Aorta (tissue), 5 donors: ENCODE data around the gene NRSN2. TPM values are rescaled to one million over a fixed set of nuclear protein-coding genes. Genes with fewer than 3 reads are reported as not detected.

Source experiments
- ATAC-seq: fragments of 200-7000 bp; cut with Tn5 transposase; one replicate; pipeline ENCODE4 v1.9.1; 2022; ENCODE audit warnings: moderate library complexity; ENCODE audit not compliant: low FRiP score
- DNase-seq, 2 donors: peaks; one replicate each; pipeline ENCODE4 v3.0.0-alpha.2; 2020
- H3K27ac ChIP-seq, 2 donors: one replicate each; pipeline ENCODE4 v1.5.1; 2013; ENCODE audit warnings: low read length in 2 of 2, mild to moderate bottlenecking in 2 of 2, moderate library complexity in 2 of 2, control low read depth in 1 of 2, inconsistent platforms in 1 of 2, low read depth in 1 of 2
- H3K27me3 ChIP-seq, 2 donors: one replicate each; pipeline ENCODE4 v1.6.1; 2013; ENCODE audit warnings: control low read depth in 1 of 2, low read length in 1 of 2, mild to moderate bottlenecking in 1 of 2, moderate library complexity in 1 of 2; ENCODE audit not compliant: insufficient read depth in 2 of 2, control insufficient read depth in 1 of 2
- H3K36me3 ChIP-seq, 2 donors: one replicate each; pipeline ENCODE4 v1.6.1; 2013; ENCODE audit warnings: control low read depth in 1 of 2, low read length in 1 of 2, mild to moderate bottlenecking in 1 of 2; ENCODE audit not compliant: insufficient read depth in 2 of 2, control insufficient read depth in 1 of 2
- H3K4me1 ChIP-seq, 2 donors: one replicate each; pipeline ENCODE4 v1.6.1; 2013; ENCODE audit warnings: low read length in 2 of 2, control low read depth in 1 of 2, mild to moderate bottlenecking in 1 of 2, moderate library complexity in 1 of 2; ENCODE audit not compliant: insufficient read depth in 2 of 2, control insufficient read depth in 1 of 2
- H3K4me3 ChIP-seq, 2 donors: one replicate each; pipeline ENCODE4 v1.5.1; 2013; ENCODE audit warnings: low read length in 2 of 2, control low read depth in 1 of 2, mild to moderate bottlenecking in 1 of 2
- H3K9me3 ChIP-seq: one replicate; pipeline ENCODE4 v1.6.1; 2013; ENCODE audit warnings: mild to moderate bottlenecking, low read length; ENCODE audit not compliant: control insufficient read depth
- WGBS, 2 donors: extraction: QIAGEN DNeasy Blood & Tissue Kit; methylation state at CpG; one replicate each; pipeline ENCODE4 v1.1.7; 2013; 5-methylcytosine and 5-hydroxymethylcytosine counted together
- intact Hi-C, 2 donors: fragments of 100-400 bp; cut with DNase I; formaldehyde crosslinking; loops; one replicate each; pipeline versions ENCODE4 v1.14.2 to v1.15.0; 2022
- long read RNA-seq, 2 donors: library from polyadenylated mRNA; unstranded; transcript quantifications; one replicate each; pipeline ENCODE4 v2.0.0, GENCODE V29; 2020 to 2021
- polyA plus RNA-seq, 2 donors: library from polyadenylated mRNA; stranded (reverse); fragments of 200-250 nt; gene quantifications; one replicate each; pipeline ENCODE4 v1.2.3, GENCODE V29; 2013
- total RNA-seq, 2 donors: library from RNA; stranded (reverse); fragmentation: NEBNext Ultra II Directional; extraction: Animal tissue kit (Norgen Biotek cat#: 25700); gene quantifications; one replicate each; pipeline ENCODE4 v1.2.1, GENCODE V29; 2021
- donor health status: healthy with polysubstance abuse.
- donor health status: Bipolar disorder and iron deficiency.
- donor health status: DM: no; HTN: no; CAD: no.
- donor health status: DM: no; HTN: no; CAD: no.
- donor health status: DM: yes; HTN: yes; CAD: no.

Gene NRSN2
- total RNA-seq (10 to 100 TPM; 31.0 to 38.0 TPM), polyA plus RNA-seq (10 to 100 TPM; 12.0 to 40.6 TPM)
- long read RNA-seq, donor 1, transcript NRSN2-202 (4 exons, 2,088 nt), result major isoform, 7 of 16 reads
- long read RNA-seq, donor 1, partial matches to known transcripts, result 1 of 16 reads
- long read RNA-seq, donor 1, other reads (novel, unspliced or antisense), result 5 of 16 reads
- long read RNA-seq, donor 2, partial matches to known transcripts, result 0 of 5 reads
- long read RNA-seq, donor 2, other reads (novel, unspliced or antisense), result 2 of 5 reads

GRCh38 chr20:346640-347316 lies at the start of gene NRSN2:
NRSN2 (plus strand) TSS chr20:347111; CDS start chr20:349644, 2,533 bp downstream.
- ATAC-seq, result peak; percentile 87
- WGBS, 2 donors, result 0 to 1% methylated on average over 50 of the region's 50 CpGs
- H3K4me1 ChIP-seq, result peaks cover 0 to 2% of the 10 kb centered on the region in 2 donors
- no peaks in the 10 kb centered on the region for H3K9me3 ChIP-seq
- intact Hi-C loops, result loop anchor here in 1 of 2 donors (2.0 to 5.0 kb wide), 2 partner anchors 22 to 196 kb away; partner anchors contain the start of genes CSNK2A1 and SOX12
- peak within 1 kb of the TSS; percentile 30 to 65 for H3K27ac ChIP-seq
- H3K4me3 ChIP-seq, result peak within 1 kb of the TSS; percentile 65 to 75
- no peaks in the 10 kb centered on the region for H3K27me3 ChIP-seq
- peak; percentile 84 to 89 for DNase-seq
- H3K36me3 ChIP-seq, result no peaks in the 10 kb centered on the region

GRCh38 chr20:297925-298775 lies 48.8 kb upstream of the NRSN2 start:
- WGBS, 2 donors, result 0 to 1% methylated on average over 57 to 75 of the region's 75 CpGs

DNA sequence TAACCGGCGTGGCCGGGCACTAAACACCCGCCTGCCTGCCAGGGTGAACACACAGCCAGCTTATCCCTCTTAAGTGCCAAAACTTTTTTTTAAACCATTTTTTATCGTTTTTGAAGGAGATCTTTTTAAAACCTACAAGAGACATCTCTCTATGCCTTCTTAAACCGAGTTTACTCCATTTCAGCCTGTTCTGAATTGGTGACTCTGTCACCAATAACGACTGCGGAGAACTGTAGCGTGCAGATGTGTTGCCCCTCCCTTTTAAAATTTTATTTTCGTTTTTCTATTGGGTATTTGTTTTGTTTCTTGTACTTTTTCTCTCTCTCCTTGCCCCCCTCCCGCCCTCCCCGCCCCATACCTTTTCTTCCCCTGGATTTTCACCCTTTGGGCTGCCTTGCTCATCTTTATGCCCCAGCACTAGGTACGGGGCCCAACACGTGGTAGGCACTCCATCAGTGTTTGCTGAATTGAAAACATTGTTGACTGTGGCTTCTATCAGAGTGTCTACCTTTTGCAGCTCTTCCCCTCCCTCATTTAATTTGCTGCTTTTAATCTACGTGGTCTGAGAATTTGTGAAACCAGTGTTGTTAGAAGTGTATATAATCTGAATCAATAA lies 48.0 kb upstream of the NRSN2 start:
- H3K9me3 ChIP-seq, result no peaks in the 10 kb centered on the region
- no peaks in the 10 kb centered on the region for H3K27me3 ChIP-seq
- peak in 1 of 2 donors; percentile 14 for DNase-seq
- peak overlapping the region in 1 of 2 donors; percentile 22 for H3K27ac ChIP-seq
- ATAC-seq, result no peak
- peak overlapping the region; percentile 87 to 90 for H3K4me3 ChIP-seq
- peaks cover 0 to 4% of the 10 kb centered on the region in 2 donors for H3K4me1 ChIP-seq
- H3K36me3 ChIP-seq, result no peaks in the 10 kb centered on the region
- intact Hi-C loops, result no loop called here
- WGBS, 2 donors, result 6 to 7% methylated on average over 14 to 15 of the region's 15 CpGs

More at GRCh38 chr20:297925-298775, 48.8 kb upstream of the NRSN2 start:
- H3K27me3 ChIP-seq, result no peaks in the 10 kb centered on the region
- peak overlapping the region; percentile 85 to 88 for H3K27ac ChIP-seq
- intact Hi-C loops, result no loop called here
- H3K4me1 ChIP-seq, result peaks cover 0 to 4% of the 10 kb centered on the region in 2 donors
- peak; percentile 57 for ATAC-seq
- DNase-seq, result peak; percentile 84 to 88
- H3K4me3 ChIP-seq, result peak overlapping the region; percentile 87 to 90
- H3K9me3 ChIP-seq, result no peaks in the 10 kb centered on the region
- no peaks in the 10 kb centered on the region for H3K36me3 ChIP-seq

DNA sequence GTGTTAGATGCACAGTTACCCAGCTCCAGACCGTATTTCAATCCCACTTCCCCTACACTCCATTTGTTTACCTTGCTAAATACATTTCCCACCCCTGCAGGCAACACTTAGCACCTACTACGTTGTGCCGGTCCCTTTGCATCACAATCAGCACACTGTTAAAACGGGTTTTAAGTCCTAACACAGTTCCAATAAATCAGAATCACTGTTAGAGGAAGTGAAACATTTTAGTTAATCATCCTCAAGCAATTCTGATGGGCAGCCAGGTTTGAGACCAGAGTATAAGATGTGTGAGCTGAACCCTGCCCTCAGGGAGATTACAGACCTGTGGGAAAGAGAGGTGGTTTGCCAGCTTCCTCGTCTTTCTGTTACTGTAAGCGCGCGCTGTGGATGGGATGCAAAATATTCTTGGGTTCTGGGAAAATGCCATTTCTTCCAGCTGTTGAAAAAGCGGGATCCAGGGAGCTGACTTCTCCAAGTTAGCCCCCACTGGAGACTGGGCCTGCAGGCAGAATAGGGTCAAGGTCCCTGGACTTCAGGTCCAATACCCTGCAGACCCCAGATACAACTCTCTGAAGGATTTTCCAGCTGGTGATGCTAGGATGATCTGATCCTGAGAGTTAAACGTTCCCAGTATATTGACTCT lies 46.4 kb upstream of the NRSN2 start:
- H3K27ac ChIP-seq, result no peak overlapping the region
- WGBS, 2 donors, result 34 to 46% methylated on average over 10 of the region's 10 CpGs
- H3K4me3 ChIP-seq, result no peak overlapping the region

GRCh38 chr20:301886-302848 lies 44.7 kb upstream of the NRSN2 start:
- ATAC-seq (no peak), DNase-seq (peak in 1 of 2 donors; percentile 12)
- H3K27me3 ChIP-seq, result no peaks in the 10 kb centered on the region
- 72 to 74% methylated on average over 13 of the region's 13 CpGs for WGBS, 2 donors
- H3K9me3 ChIP-seq, result no peaks in the 10 kb centered on the region
- H3K4me3 ChIP-seq, result no peak overlapping the region
- peaks cover 0 to 4% of the 10 kb centered on the region in 2 donors for H3K4me1 ChIP-seq
- no peak overlapping the region for H3K27ac ChIP-seq
- H3K36me3 ChIP-seq, result no peaks in the 10 kb centered on the region
- intact Hi-C loops, result no loop called here

More for the DNA sequence above, 46.4 kb upstream of the NRSN2 start:
- Histone ChIP-seq H3K27me3 (no peaks in the 10 kb centered on the region), H3K36me3 (no peaks in the 10 kb centered on the region), H3K4me1 (peaks cover 0 to 4% of the 10 kb centered on the region in 2 donors), H3K9me3 (no peaks in the 10 kb centered on the region)
- intact Hi-C loops, result no loop called here
- peak in 1 of 2 donors; percentile 15 for DNase-seq
- ATAC-seq, result no peak

DNA sequence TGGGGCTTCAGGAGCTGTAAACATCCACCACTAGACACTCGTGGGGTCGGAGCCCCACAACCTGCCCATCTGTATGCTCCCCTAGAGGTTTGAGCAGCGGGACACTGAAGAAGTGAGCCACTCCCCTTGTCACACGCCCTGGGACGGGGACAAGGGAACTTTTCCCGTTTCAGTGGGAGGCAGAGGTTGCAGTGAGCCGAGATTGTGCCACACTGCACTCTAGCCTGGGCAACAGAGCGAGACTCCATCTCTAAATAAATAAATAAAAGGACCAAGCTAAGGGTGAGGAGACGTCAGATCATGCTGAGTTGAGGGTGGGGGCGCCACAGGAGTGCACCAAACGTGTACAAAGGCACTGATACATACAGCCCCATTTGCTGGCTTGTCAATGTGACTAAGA lies 41.2 kb upstream of the NRSN2 start:
- intact Hi-C loops, result no loop called here
- H3K4me3 ChIP-seq, result no peak overlapping the region
- H3K4me1 ChIP-seq, result no peaks in the 10 kb centered on the region
- H3K36me3 ChIP-seq, result no peaks in the 10 kb centered on the region
- ATAC-seq (no peak), DNase-seq (peak in 1 of 2 donors; percentile 47)
- H3K27ac ChIP-seq, result no peak overlapping the region
- H3K9me3 ChIP-seq, result no peaks in the 10 kb centered on the region
- WGBS, 2 donors, result 67 to 70% methylated on average over 11 of the region's 11 CpGs
- no peaks in the 10 kb centered on the region for H3K27me3 ChIP-seq

DNA sequence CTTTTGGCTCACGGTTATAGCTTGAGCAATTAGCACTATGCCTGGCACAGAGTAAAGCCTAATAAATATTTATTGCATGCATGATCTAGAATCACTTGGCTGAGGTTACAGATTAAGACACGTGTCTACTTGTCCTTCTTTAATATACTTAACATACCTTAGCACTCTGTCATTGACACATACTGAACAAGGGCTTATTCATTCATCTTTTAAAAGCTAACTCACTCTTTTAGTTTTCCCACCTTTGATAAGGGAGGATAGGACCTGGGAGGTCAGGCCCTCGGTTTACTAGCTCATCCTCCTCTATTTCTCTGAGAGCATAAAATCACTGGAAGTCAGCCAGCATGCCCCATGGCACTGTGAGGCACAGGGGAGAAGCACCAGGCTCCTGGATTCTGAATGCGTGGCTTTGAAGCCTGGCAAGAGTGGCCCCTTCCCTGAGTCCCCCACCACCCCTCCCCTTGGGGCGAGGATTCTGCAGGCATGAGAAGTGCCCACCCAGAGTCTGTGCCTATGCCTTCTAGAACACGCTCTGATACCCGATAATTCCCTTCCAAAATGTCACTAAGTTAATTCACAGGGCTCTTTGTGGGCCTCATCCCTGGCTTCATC lies 38.4 kb upstream of the NRSN2 start:
- Histone ChIP-seq H3K36me3 (no peaks in the 10 kb centered on the region), H3K9me3 (no peaks in the 10 kb centered on the region), H3K4me3 (no peak overlapping the region), H3K4me1 (no peaks in the 10 kb centered on the region), H3K27me3 (no peaks in the 10 kb centered on the region), H3K27ac (no peak overlapping the region)
- 70 to 71% methylated on average over 7 of the region's 7 CpGs for WGBS, 2 donors
- DNase-seq (peak in 1 of 2 donors; percentile 43), ATAC-seq (no peak)
- intact Hi-C loops, result no loop called here
